Ishikawa (cell line): ENCODE data around the gene TMEM131.

ENCODE experiments used
- CEBPB ChIP-seq: IDR thresholded peaks from 2 replicates; pipeline ENCODE4 v1.6.1; 2012
- EGR1 ChIP-seq: IDR thresholded peaks from 2 replicates; pipeline ENCODE4 v1.6.1; 2012
- EP300 ChIP-seq: IDR thresholded peaks from 2 replicates; pipeline ENCODE4 v1.6.1; 2012; ENCODE audit warnings: borderline replicate concordance
- FOXM1 ChIP-seq: IDR thresholded peaks from 2 replicates; pipeline ENCODE4 v1.6.1; 2012; ENCODE audit warnings: low read depth, borderline replicate concordance
- MAX ChIP-seq: IDR thresholded peaks from 2 replicates; pipeline ENCODE4 v1.6.1; 2012
- NFIC ChIP-seq: IDR thresholded peaks from 2 replicates; pipeline ENCODE4 v1.6.1; 2012
- RAD21 ChIP-seq: IDR thresholded peaks from 2 replicates; pipeline ENCODE4 v1.6.1; 2012; ENCODE audit warnings: low read depth
- TAF1 ChIP-seq: IDR thresholded peaks from 2 replicates; pipeline ENCODE4 v1.6.1; 2012; ENCODE audit warnings: low read depth, mild to moderate bottlenecking
- TEAD4 ChIP-seq: IDR thresholded peaks from 2 replicates; pipeline ENCODE4 v1.6.1; 2012
- YY1 ChIP-seq: IDR thresholded peaks from 2 replicates; pipeline ENCODE4 v1.6.1; 2012; ENCODE audit warnings: low read depth
- ZBTB7A ChIP-seq: IDR thresholded peaks from 2 replicates; pipeline ENCODE4 v1.6.1; 2012; ENCODE audit warnings: low read depth
- TF ChIP-seq, protein P1 (sequence below): IDR thresholded peaks from 2 replicates; pipeline ENCODE4 v1.6.1; 2012
- TF ChIP-seq, protein P2 (sequence below): IDR thresholded peaks from 2 replicates; pipeline ENCODE4 v1.6.1; 2012; ENCODE audit warnings: low read depth, mild to moderate bottlenecking

GRCh38 chr2:98009887-98010760 lies 14.4 kb upstream of the TMEM131 start:
- TF ChIP-seq EGR1, result no peak
- no peak for TF ChIP-seq ZBTB7A
- TF ChIP-seq MAX, result no peak
- no peak for TF ChIP-seq EP300
- TF ChIP-seq CEBPB, result no peak
- no peak for TF ChIP-seq NFIC
- no peak for TF ChIP-seq YY1
- no peak for TF ChIP-seq RAD21
- TF ChIP-seq TAF1, result no peak
- TF ChIP-seq, protein P1, sequence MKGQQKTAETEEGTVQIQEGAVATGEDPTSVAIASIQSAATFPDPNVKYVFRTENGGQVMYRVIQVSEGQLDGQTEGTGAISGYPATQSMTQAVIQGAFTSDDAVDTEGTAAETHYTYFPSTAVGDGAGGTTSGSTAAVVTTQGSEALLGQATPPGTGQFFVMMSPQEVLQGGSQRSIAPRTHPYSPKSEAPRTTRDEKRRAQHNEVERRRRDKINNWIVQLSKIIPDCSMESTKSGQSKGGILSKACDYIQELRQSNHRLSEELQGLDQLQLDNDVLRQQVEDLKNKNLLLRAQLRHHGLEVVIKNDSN, result no peak
- TF ChIP-seq, protein P2, sequence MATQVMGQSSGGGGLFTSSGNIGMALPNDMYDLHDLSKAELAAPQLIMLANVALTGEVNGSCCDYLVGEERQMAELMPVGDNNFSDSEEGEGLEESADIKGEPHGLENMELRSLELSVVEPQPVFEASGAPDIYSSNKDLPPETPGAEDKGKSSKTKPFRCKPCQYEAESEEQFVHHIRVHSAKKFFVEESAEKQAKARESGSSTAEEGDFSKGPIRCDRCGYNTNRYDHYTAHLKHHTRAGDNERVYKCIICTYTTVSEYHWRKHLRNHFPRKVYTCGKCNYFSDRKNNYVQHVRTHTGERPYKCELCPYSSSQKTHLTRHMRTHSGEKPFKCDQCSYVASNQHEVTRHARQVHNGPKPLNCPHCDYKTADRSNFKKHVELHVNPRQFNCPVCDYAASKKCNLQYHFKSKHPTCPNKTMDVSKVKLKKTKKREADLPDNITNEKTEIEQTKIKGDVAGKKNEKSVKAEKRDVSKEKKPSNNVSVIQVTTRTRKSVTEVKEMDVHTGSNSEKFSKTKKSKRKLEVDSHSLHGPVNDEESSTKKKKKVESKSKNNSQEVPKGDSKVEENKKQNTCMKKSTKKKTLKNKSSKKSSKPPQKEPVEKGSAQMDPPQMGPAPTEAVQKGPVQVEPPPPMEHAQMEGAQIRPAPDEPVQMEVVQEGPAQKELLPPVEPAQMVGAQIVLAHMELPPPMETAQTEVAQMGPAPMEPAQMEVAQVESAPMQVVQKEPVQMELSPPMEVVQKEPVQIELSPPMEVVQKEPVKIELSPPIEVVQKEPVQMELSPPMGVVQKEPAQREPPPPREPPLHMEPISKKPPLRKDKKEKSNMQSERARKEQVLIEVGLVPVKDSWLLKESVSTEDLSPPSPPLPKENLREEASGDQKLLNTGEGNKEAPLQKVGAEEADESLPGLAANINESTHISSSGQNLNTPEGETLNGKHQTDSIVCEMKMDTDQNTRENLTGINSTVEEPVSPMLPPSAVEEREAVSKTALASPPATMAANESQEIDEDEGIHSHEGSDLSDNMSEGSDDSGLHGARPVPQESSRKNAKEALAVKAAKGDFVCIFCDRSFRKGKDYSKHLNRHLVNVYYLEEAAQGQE, result no peak
- TF ChIP-seq TEAD4, result no peak
- TF ChIP-seq FOXM1, result no peak
